GM19035 (cell line): ENCODE data around the gene VPS45.

Source experiments
- ATAC-seq: cut with Tn5 transposase; IDR thresholded peaks from one replicate; pipeline ENCODE4 v1.9.1; 2021; ENCODE audit not compliant: unreplicated experiment

Gene VPS45

DNA sequence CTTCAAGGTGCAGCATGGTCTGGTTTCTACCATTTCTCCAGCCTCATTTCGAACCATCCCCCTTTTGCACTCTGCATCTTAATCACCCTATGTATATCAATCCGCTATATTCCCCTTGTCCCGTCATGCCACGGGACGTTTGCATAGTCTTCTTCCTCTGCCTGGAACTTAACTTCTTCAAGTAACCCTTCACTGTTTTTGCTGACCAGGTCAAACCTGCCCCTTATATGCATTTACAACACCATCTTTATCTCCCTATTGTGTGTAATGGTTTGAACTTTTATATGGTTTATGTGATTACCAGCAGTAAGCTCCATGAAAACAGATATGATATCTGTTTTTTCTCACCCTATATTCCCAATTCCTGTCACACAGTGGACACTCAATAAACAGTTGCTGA lies 2.3 kb downstream of the VPS45 start:
- no peak for ATAC-seq

DNA sequence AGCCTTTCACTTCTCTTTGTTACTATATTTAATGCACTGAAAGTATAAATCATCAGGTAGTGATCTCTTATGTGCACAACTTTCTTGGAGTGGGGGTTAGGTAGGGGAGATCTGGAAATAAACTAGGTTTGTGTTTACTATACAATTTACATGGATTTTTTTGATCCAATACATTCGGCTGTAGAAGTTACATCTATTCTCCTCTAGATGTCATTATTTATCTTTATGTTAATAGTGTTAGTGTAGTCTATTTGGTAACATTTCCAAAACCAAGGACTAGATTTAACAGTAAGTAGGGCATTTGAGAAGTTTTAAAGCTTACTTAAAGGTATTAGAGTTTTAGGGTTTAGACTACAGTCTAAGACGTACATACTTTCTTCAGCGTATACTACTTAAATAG lies 5.4 kb downstream of the VPS45 start:
- no peak for ATAC-seq

DNA sequence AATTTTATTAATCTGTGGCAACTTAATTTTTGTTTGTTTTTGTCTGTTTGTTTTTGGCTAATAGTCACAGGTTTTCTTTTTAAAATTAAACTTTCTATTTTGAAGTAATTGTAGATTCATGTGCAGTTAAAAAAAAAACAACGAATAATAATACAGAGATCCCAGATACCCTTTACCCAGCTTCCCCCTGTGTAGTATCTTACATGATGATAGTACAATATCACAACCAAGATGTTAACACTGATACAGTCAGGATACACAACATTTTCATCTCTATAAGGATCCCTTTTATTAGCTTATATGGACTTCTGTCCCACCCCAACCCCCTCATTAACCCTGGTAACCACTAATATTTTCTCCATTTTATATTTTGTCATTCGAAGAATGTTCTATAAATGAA lies 5.9 kb downstream of the VPS45 start:
- no peak for ATAC-seq

DNA sequence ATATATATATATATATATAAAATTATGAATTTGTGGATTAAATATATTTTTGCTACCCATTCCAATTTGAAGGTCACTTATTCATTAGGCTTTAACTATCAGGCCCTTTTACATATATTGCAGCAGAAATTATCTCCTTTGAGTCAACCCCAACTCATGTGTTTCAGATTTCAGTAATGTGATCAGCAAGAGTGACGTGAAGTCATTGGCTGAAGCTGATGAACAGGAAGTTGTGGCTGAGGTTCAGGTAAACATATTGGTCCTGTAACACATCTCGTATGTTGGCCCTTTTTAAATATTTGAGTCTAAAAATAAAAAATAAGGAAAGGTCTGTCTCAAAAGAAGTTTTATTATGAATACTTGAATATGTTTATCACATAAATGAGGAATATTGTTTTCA lies 8.5 kb downstream of the VPS45 start:
- ATAC-seq: no peak

DNA sequence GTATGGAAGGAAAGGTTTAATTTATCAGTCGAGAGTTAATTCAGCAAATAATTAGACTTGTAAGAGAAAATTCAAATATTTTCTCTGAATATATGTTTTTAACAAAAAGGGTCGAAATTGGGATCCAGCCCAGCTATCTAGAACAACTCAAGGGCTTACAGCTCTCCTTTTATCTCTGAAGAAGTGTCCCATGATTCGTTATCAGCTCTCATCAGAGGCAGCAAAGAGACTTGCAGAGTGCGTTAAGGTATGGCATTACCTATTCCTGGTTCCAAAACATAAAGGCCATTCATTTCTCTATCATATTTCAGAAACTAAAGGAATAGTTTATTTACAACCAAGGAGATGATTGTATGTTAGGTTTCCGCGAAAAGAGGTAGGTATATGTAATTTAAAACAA lies 9.4 kb downstream of the VPS45 start:
- no peak for ATAC-seq

DNA sequence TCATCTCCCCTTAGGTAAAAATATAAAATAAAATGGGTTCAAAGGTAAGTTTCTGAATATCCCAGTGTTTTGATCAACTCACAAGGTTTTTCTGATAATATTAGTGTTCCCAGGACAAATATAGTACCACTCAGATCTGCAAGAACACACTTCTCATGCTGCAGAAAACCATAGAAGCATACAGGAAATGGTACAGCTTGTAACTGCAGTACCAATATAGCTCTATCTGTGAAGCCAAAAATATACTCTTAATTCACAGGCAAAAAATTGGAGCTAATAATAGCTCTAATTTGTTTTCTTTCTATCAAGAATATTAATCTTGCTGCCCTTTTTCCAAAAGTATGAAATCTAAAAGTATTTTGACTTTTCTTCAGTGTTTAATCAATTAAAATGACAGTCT lies 13.2 kb downstream of the VPS45 start:
- no peak for ATAC-seq

DNA sequence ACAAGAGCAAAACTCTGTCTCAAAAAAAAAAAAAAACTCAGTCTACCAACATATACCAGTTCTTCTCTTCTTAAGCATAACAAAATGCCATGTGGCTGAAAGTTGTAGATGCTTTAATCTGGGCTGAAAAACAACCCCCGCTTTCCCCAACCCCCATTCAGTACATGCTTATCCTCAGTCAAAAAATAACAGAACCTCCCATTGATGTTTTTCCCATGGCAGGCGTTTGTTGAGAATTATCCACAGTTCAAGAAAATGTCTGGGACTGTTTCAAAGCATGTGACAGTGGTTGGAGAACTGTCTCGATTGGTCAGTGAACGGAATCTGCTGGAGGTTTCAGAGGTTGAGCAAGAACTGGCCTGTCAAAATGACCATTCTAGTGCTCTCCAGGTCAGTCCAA lies 14.9 kb downstream of the VPS45 start:
- ATAC-seq: no peak

DNA sequence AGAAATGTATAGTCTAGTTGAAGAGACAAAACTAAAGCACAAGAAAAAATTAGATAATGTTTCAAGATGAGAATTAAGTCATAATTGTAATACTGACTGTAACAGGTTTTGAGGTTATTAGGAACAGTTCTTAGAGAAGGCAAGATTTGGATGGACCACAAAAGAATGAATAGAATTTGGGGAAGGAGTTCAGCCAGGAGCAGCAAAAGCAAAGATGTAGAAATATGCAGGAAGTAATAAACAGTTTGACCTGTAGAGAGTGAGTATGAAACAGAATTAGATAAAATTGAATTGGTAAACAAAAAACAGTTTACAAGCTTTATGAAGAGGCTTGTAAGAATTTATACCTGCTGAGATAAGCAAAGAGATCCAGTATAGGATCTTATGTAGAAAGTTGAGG lies 16.3 kb downstream of the VPS45 start:
- ATAC-seq: no peak

DNA sequence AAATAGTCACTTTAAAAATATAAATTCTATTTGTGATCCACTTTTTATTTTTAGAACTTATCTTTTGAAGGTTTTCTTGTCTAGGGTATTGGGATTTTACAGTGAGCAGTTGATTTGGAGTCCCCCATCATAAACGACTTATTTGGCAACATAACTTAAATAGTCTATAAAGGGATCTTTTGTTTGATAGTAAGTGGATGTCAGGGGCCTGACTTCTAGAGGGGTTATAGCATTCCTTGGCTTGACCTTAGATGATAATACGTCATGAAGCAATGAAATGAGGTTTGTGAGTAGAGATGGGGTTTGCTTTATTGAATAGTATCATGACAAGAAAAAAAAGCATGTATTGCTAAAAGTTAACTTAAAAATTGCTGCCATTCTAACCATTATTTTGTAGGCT lies 17.8 kb downstream of the VPS45 start:
- ATAC-seq: no peak

DNA sequence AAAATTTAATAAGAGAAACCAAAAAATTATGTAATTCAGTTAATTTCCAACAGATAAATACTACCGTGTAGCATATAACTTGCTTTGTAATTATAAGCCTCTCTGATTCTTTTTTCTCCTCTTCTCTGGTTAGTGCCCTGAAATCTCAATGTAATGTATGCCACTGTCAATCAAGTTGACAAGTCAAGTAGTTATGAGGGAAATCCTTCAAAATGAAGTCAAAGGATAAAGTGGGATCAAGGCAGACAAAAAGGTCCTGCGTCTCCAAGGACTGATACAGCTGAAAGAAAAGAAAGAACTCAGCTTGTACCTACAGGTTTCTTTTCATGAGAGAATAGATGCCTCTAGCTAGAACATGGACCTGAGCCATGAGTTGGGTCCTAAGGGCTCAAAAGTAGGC lies 19.8 kb downstream of the VPS45 start:
- no peak for ATAC-seq

DNA sequence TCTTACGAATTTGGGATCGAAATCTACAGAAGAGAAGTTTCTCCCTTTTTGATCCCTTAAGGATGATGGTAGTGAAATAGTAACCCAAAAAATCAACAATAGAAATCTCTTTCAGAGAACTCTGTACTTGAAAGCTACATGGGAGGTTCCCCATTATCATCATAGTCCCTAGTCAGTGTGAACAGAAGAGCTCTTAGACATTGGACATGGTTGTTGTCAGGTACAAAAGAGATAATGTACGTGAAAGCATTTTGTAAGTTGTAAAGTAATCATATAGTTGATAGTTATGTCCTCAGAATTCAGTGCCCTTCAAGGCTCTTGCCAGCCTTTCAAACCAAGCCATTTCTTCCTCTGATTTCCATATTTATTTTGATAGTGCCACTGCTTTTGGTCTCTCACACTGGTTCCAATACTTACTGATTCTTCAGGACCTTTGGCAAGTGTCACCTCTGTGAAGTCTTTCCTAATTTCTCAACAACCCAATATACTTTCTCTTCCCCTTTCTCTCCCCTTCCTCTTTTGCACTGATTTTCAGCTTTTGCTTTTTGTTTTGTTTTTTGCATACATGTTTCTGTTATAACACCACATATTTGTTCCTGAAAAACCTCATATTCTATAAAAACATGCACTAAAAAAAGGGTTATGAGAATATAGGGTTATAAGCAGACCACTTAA lies 22.4 kb downstream of the VPS45 start:
- no peak for ATAC-seq

DNA sequence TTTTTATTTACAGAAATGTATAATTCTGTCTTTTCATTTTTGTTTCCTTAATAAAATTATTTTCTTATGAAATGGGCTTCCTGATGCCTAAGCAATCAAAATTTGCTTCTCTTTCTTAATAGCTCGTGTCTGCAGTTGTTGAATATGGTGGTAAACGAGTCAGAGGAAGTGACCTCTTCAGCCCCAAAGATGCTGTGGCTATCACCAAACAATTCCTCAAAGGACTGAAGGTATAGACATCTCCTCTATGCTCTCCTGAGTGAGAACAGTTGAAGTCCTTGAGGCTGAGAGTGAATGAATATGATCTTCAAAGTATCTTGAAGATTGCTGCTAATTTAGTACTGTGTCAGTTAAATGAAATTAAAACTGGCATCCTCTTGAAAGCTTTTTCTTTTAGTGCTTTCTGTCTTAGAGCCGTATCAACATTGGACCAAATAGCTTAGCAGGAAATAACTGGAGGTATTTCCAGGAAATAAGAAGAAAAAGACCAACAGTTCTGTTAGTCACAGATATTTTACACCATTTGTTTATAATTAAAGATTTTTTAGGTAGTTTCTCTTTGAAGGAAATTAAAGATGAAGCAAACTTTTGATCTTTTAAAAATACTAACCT lies 24.7 kb downstream of the VPS45 start:
- no peak for ATAC-seq

DNA sequence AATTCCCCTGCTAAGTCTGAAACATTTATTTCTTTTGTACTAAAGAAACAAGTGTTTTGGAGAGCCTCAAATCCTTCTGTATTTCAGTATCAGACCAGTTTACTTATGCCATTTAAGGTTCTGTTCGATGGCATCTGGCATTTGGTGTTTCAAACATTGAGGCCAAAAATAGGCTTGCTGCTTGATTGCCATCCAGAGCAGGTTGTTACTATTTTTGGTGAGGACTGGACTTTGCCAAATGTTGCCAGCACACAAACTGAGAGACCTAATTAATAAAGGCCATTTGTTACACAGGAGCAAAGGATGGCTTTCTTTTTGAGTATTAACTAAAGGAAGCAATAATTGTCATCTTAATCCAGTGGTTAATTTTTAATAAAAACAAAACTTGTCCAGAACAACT lies 26.2 kb downstream of the VPS45 start:
- ATAC-seq: no peak

DNA sequence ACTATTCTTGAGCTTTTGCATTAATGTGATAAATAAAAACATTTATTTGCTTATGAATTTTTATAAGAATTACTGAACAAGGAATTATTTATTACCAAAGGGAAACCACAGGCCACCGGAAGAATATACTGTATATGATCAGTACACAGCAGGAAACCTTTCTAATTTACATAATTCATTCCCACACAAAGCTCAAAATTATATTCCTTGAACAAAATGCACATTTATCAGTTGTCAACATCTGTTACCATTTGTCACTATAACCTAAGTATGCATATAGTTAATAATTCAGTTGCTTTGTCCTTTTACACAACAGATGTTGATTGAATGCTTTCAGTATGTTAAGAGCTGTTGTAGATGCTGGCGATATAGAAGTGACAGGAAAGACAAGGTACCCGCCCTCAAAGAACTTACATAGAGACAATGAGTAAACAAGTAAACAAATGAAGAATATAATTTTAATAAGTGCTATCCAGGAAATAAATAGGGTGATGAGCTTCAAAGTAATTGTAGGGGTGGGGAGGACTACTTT lies 27.2 kb downstream of the VPS45 start:
- ATAC-seq: no peak

DNA sequence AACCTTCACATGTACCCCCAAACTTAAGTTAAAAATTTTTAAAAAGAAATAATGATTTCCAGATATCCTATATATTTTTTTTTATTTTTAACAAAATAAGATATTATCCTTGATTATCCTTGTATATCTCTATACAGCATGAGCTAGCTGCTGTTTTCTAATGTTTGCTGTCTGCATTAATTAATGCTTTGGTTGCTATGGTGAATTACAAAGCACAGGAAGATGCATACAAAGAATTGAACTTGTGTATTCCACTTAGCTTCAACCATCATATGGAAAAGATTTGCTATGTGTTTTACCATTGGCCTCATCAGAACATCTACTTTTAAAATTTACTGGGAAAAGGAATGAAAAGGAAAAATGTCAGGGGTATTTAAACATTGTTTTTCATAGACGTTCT lies 35.4 kb downstream of the VPS45 start:
- no peak for ATAC-seq

DNA sequence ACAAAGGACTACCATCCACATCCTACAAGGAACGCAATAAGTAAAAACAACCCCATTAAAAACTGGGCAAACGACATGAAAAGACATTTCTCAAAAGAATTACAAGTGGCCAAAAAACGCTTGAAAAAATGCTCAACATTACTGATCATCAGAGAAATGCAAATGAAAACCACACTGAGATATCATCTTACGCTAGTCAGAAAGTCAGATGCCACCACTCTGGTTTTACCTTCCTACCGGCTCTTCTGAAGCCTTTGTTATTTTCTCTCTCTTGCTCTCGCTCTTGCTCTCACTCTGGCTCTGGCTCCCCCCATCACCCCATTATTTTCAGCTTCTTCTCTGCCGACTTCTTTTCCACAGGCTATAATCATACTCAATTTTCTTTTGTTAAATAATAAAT lies 38.8 kb downstream of the VPS45 start:
- no peak for ATAC-seq

DNA sequence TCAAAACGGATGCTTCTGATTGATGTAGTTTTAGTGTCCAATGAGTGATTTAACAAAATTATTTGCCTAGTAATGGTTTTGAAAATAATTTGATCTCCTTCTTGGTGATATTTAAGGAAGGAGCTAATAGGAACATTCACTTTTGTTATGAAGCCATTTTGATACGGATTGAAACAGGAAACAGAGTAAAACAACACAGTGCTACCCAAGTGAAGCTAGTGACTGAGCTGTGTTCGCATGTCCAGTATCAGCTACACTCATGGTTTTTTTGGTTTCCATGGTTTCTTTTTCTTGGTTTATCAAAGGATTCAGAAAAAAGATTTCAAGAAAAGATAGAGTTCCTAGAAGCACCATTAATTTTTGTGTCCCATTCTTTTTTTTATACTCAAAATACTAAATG lies 42.0 kb downstream of the VPS45 start:
- ATAC-seq: no peak

DNA sequence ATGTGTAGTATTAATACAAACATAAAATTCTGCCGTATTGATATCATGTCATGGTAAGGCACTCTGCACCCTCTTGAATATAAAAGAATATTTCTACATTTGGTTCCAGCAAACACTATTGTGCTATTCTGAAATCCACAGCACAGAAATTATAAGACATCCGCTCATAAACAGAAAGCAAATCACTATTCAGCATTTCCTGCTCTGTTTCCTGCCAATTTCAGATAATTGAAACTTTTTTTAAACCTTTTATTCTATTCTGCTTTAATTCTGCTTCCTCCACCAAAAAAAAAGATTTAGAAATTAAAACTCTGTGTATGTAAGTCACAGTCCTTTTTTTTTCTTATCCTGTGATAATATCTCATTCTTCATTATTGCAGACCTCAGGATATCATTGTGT lies 42.5 kb downstream of the VPS45 start:
- no peak for ATAC-seq

DNA sequence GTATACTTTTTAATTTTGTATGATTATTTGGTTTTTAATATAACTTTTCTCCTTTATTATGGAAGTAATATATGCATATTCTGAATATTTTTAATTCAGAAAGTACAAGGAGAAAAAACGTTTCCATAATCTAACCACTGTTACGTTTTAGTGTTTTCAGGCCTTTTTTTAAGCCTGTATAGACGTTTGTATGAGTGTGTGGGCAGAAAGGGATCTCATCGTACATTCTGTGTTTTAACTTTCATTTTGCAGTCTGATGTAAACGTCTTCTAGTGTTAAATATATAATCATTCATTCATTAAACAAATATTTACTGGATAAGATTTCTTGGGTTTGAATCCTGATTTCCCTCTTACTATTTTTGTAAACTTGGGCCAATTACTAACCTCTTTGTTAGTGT lies 44.1 kb downstream of the VPS45 start:
- ATAC-seq: no peak

DNA sequence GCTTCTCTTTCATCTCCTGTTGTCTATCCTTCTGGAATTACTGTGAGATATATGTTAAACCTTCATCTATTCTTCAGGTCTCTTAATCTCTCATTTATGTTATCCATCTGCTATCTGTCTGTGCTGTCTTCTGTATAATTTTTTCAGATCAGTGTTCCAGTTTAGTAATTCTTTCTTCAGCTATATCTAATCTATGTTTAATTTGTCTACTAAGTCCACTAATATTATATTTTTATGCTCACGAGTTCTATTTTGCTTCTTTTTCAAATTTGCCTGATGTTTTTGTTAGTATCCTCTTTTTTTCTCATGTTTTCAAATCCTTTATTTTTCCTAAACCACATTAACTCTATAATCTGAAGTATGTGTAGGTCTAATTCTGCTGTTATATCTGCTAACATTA lies 47.5 kb downstream of the VPS45 start:
- ATAC-seq: no peak

DNA sequence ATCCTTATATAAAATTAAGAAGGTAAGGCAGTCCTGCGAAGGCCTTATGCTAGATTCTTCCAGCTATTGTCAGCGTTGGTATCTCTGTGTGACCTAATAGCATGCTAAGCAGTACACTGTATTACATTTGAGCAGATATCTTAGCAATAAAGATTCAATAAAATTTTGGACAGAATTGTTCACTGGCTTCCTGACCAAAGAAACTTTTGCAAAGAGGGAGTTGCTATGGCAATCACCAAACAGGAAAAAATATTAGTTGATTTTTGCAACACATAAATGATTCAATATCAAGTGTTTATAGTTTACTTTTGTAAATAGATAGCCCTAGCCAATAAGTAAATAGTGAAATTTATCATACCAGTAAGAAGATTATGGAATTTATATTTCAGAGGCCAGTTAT lies 51.1 kb downstream of the VPS45 start:
- no peak for ATAC-seq

DNA sequence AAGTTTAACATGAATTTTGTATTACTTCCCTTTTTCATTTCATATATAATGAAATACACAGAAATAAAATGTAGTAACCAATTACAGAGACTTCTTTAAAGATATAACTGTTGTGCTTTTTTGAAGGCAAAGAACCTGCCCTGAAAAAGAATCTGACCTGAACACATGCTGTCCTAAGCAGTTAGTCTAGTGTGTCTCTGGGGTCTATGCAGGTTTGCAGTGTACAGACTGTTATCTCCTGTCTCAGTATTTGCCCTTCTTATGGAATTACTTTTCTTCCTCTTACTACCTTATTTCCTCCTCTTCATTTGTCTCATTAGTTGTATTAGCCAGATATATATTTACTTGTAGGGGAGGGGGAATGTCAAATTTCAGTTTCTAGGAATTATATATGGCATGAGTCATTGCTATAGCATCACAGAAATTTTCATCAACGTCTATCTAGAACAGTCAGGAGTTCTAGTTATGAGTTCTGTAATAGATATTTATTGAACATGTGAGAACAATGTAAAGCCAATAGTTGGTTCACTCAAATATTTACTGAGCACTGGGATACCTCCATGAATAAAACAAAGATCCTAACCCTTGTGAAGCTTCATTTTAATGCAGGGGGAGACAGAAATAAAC lies 53.8 kb downstream of the VPS45 start:
- ATAC-seq: no peak

DNA sequence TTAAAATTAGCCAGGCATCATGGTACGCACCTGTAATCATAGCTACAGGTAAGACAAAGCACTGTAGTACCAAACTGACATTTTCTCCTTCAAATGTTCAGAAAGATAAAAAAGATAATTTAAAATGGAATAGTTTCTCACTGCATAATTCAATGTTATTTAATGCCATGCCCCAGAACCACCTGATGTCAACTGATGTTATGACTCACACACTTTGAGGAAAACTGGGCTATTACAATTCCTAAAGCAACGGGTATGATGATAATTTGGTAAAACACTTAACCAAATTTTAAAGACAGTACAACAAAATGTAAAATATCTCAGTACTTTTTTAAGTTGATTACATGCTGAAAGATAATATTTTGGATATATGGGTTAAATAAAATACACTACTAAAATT lies 59.2 kb downstream of the VPS45 start:
- ATAC-seq: no peak
